UCSD-AML1 (cell line): ENCODE data around the gene BTNL9.
"Not testable (repeated sequence)": the region's sequence is repeated elsewhere in the genome, so short reads cannot be mapped to it uniquely, and the experiment has no call there.

Experiments
- DNase-seq: peaks from one replicate; lab custom pipeline; 2025; ENCODE audit not compliant: unreplicated experiment; lab: John Stamatoyannopoulos, UW

The BTNL9 gene

DNA sequence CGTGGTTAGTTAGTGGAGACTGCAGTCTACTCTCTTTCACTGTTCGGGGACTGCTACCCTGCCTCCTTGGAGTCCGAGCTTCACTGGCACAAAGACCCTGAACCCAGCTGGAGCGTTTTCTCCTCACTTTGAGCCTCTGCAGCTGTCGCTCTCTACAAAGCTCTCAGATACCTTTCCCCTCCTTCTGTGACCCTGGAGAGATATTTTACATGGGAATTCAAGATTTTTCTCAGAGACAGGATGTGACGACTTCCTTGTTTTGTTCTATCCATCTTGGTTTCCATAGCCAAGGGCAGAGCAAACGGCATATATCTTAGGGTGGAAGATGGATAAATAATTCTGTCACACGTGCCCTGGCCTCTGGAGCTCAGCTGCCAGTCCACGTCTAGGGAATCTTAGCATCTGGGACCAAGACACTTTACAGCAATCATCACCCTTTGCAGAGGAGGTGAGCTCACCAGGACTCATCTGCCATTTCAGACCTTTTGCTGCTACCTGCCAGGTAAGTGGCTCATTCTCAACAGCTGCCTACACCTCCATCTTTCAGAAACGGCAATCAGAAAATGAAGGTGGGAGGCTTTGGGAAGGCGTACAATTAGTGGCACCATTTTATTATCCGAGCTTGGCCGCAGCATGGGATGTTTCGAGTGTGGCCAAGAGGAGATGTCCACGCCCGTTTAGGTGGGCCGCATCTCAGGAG lies at the start of gene BTNL9:
Gene BTNL9, plus strand, starts transcription at position 336 of the 700 bp plus-strand sequence. CDS start 5,224 bp downstream, outside the sequence.
- DNase-seq: no peak

DNA sequence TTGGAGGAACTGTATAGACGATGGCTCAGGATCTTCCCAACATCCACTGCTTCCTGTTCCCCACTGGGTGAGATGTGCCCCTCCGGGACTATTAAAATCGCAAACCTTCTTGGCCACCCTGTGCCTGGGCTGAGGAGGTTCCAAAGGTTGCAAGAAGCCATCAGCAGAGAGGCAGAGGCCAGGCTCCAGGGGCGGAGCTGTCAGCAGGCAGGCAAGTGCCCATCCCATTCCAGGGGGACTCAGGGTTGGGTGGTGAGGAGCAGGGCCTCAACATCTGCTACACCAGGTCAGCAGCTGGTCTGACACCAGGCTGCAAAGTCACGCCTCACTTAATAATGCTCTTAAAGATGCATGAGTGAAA lies 49.2 kb upstream of the BTNL9 start:
- no peak for DNase-seq

DNA sequence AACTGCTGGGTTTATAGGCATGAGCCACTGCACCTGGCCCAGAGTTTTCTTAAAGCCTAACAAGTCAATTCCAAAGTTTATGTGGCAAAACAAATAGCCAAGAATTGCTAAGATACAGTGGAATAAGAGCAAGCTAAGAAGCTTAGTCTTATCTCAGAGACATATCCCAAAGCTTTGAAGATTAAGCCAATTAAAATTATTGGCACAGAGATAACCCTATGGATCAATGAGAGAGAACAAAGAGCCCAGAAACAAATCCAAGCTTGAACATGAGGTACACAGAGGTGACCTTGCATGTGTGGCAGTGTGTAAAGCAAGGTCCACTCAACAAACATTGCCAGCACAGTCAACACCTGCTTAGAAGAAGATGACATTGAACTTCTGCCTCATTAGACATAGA lies 38.1 kb upstream of the BTNL9 start:
- DNase-seq: no peak

DNA sequence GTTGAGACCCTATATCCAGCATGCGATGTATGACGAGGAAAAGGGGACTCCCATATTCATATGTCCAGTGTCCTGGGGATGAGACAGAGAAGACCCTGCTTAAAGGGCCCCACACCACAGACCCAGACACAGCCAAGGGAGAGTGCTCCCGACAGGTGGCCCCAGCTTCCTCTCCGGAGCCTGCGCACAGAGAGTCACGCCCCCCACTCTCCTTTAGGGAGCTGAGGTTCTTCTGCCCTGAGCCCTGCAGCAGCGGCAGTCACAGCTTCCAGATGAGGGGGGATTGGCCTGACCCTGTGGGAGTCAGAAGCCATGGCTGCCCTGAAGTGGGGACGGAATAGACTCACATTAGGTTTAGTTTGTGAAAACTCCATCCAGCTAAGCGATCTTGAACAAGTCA lies 34.3 kb upstream of the BTNL9 start:
- no peak for DNase-seq

DNA sequence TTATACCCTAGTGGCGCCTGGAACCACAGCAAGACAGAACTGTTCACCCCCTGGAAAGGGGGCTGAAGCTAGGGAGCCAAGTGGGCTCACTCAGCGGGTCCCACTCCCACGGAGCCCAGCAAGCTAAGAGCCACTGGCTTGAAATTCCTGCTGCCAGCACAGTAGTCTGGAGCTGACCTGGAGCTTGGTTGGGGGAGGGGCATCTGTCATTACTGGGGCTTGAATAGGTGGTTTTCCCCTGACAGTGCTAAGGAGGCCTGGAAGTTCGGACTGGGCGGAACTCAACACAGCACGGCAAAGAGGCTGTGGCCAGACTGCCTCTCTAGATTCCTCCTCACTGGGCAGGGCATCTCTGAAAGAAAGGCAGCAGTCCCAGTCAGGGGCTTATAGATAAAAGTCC lies 31.9 kb upstream of the BTNL9 start:
- no peak for DNase-seq

DNA sequence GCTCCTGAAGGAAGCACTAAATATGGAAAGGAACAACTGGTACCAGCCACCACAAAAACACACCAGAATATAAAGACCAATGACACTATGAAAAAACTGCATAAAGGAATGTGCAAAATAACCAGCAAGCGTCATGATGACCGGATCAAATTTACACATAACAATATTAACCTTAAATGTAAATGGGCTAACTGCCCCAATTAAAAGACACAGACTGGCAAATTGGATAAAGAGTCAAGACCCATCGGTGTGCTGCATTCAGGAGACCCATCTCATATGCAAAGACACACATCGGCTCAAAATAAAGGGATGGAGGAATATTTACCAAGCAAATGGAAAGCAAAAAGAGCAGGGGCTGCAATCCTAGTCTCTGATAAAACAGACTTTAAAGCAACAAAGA lies 30.0 kb upstream of the BTNL9 start:
- not testable (repeated sequence) for DNase-seq

DNA sequence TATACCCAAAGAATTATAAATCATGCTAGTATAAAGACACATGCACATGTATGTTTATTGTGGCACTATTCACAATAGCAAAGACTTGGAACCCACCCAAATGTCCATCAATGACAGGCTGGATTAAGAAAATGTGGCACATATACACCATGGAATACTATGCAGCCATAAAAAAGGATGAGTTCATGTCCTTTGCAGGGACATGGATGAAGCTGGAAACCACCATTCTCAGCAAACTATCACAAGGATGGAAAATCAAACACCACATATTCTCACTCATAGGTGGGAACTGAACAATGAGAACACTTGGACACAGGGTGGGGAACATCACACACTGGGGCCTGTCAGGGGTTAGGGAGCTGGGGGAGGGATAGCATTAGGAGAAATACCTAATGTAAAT lies 25.4 kb upstream of the BTNL9 start:
- not testable (repeated sequence) for DNase-seq

DNA sequence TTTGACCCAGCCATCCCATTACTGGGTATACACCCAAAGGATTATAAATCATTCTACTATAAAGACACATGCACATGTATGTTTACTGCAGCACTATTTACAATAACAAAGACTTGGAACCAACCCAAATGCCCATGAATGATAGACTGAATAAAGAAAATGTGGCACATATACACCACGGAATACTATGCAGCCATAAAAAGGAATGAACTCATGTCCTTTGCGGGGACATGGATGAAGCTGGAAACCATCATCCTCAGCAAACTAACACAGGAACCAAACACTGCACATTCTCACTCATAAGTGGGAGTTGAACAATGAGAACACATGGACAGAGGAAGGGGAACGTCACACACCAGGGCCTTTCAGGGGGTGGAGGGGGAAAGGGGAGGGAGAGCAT lies 22.6 kb upstream of the BTNL9 start:
- DNase-seq: not testable (repeated sequence)

DNA sequence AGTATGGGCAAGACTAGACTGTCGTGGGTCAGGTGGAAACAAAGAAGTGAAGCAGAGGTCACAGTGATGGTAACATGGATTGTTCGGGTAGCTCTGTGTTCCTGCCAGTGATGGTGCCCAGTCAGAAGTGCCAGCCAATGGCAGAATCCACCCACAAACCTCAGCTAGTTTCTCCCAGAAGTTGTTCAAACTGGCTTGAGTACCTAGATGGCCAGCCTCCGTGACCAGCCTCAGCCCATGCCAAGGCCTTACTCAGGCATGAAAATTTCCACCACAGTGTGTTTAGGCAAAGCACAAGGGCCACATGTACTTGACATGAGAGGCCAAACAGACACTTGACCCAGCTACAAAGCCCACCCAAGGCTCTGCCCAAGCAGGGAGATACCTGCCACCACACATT lies 19.4 kb upstream of the BTNL9 start:
- no peak for DNase-seq

DNA sequence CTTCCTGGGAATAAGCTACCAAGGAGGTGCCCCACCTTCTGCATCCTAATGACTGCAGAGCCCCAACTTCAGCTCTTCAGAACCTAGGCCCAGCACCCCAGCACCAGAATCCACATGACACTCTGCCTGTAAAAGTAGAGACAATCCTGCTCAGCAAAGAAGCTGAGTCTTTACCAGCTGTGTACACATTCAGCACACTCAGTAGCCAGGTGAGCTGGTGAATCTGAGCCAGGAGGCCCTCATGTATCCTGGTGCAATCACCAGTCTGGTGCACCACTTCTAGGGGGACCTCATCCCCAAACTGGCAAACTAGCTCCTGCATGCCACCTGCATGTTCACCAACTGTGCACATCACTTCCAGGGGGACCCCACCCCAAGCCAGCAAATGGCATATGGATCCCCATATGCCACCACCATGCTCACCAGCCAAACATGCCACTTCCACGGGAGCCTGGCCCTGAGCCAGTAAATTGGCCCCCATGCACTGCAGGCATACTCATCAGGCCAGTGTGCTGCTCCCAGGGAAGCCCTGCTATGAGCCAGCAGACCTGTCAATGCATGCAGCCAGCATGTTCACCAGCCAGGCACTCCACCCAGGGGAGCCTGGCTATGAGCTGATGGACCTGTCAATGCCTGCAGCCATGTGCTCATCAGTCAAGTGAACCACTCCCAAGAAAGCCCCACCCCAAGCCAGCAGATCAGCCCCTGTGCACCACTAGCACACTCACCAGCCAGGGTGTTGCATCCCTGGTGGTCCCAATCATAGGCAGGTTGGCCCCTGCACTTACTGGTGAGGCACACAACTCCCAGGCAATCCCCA lies 15.6 kb upstream of the BTNL9 start:
- no peak for DNase-seq

DNA sequence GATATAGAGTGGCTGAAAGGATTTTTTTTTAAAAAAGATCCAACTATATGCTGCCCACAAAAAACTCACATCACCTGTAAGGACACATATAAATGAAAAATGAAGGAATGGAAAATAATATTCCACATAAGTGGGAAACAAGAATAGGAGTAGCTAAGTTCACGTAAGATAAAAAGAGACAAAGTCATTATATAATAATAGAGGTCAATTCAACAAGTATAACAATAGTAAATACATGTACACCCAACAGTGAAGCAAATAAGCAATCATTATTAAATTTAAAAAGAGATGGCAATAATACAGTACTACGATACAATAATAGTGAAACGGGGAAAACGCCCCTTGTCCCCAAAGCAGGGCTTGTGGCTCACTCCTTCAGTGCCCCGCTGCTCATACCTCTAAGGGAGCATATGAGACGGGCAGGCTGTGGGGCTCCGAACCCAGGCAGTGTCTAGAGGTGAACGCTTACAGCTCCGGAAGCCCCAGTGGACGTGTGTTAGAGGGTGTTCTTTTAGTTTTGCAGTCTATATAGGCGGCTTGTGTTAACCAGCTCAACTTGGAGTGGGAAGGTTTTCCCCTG lies 12.5 kb upstream of the BTNL9 start:
- DNase-seq: no peak

DNA sequence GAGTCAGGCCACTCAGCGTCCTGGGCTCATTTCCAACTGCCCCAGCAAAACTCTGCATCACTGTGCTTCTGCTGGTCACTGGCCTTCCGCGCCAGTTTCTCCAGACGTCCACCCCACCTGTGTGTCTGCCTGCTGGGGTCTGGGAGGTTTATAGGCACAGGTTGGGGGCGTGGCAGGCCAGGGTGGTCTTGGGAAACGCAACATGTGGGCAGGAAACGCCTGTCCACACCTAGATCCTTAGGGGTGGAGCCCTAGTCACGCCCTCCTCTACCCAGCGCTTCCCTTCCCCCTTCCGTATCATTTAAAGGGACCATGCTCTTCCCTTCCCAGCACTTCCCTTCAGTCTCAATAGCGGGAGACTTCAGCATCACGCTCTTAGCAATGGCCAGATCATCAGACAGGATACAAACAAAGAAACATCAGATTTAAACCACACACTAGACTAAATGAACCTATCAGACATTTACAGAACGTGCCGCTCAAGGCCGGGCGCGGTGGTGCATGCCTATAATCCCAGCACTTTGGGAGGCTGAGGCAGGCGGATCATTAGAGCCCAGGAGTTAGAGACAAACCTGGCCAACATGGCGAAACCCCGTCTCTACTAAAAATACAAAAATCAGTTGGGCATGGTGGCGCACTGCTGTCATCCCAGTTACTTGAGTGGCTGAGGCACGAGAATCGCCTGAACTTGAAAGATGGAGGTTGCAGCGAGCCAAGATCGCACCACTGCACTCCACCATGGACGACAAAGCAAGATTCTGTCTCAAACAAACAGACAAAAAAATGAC lies 11.8 kb upstream of the BTNL9 start:
- no peak for DNase-seq

DNA sequence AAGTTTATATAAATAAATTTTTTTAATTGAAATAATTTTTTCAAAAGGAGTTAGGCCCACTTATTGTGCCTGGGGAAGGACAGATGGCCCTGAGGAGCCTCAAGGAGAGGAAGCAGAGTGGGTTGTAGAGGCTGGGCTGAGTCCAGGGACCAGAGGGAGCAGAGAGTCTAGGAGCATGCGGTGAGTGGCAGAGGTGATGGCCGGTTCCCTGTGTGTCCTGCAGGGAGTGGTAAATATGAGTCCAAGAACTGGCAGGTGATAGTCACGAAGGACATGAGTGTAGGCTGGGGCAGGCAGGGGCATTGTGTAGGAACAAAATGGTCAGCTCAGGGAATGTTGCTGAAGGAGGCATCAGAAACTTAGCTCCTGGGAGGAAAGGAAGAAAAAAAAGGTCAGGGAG lies 8.3 kb upstream of the BTNL9 start:
- DNase-seq: no peak

DNA sequence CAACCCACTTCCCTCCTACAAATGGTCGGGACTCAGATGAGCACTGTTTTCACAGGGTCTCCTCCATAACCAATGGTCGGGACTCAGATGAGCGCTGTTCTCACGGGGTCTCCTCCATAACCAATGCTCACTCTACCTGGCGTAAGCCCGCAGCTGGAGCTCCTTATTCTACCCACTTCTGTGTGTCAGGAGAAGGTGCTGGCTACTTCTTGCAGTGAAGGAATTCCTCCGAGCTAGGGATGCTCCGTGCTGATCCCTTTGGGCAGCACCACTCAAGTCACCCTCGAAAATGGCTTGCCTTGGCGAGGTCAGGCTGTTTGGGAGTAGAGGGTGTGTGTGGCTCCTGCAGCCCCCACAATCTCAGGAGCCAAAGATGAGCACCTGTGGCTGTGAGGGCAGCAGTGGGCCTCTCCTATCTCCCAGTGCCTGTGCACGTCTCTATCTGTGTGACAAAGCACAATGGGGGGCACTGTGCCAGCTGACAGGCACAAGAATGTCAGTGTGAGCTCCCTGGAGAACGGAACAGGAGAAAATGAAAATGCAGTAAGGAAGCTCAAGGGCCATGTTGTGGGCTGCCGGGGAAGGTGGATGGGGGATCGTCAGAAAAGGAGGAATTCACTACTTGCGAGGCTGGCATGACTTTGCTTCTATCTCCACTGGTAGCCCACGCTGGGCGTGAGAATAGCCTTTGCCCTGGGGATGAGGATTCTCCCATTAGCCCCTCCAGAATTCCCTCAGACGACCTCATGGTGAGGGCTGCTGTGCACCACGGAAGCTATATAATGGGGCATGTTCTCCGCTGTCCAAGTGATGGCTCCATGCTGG lies 3.9 kb upstream of the BTNL9 start:
- DNase-seq: no peak

DNA sequence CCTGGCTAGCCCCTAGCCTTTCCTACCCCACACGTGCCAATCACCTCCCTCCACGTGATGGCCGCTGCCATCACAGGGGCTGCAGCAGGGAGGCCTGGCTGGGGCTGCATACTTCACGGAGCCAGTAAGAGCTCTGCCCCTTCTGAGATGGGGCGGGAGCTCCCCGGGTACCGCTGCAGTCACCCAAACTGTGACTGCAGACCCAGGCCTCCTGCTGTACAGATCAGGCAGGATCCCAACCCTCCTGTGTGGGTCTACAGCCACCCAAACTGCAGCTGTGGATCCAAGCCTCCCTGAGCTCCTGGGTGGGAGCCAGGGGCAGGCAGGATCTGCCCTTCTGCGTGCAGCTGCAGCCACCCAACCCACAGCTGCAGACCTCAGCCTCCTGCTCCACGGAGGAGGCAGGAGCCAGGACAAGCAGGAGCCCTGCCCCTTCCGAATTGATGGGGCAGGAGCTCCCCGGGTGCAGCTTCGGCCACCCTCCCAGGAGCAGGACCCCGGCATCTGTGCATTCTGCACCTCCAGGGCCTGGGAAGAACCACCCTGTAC lies 3.2 kb upstream of the BTNL9 start:
- DNase-seq: no peak

DNA sequence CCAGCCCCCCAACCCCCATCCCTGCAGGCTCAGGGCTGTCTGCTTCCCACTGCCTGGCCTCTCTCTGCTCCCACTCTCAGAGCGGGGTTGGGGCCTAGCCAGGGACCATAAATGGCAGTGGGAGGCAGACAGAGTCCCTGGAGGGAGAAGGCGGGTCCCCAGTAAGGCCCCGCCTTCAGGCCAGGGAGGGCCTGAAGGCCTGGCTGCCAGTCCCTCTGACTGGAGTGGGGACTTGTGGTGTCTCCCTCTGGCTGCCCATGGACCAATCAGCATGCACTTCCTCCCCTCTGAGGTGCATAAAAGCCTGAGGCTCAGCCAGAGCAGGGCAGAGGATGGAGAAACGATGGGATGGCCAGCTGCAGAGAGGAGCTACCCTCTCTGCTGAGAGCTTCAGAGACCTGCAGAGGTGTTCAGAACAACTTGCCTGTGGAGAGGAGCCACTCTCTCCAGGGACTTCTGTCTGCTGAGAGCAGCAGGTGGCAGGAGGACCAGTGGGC lies 2.7 kb upstream of the BTNL9 start:
- DNase-seq: no peak

DNA sequence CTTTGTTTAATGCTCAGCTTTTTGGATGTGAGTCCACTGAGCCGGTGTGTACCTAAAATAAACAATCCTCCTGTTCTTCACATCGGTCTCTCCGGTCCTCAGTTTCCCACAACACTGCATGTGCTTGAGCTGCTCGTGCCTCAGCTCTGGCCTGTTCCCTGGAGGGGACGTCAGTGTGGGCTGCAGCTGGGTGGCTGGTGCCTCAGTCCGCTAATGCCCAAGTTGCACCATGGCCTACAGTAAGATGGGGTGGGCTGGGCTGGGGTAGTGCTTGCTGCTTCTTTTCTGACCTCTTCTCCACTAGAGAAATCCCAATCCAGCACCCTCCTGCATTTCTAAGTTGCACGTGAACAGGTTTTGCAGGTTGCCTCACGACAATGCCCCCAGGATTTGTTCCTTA lies 595 bp upstream of the BTNL9 start:
- no peak for DNase-seq

DNA sequence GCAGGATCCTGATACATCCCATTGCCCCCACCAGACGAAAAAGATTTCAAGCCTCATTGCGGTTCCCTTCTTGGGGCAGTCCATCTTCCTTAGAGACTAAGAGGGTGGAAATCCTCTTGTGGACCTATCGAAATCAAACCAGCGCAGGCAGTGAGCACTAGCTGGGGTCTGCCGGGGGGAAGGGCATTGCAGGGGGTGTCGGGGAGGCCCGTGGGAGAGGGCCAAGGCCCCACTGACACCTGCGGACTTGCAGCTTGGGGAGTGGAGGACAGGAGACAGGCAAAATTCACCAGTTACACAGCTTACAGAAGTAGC lies 522 bp downstream of the BTNL9 start:
- DNase-seq: no peak

DNA sequence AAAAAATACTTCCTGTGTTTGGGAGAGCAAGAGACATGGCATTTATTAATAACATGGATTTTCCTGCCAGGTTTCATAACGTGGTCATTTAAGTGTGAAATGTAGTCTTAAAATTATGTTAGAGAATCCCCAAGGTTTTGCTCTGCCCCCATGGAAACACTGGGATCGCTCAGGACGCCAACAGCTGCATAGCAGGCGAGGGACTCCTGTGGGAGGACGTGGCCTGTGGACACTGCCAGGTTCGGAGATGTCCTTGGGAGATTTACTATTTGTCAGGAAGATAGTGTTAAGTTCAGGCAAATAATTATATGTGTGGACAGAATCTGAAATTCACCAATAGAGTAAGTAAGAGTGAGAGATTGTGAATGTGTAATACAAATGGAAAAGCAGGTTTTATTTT lies 977 bp downstream of the BTNL9 start:
- DNase-seq: no peak

DNA sequence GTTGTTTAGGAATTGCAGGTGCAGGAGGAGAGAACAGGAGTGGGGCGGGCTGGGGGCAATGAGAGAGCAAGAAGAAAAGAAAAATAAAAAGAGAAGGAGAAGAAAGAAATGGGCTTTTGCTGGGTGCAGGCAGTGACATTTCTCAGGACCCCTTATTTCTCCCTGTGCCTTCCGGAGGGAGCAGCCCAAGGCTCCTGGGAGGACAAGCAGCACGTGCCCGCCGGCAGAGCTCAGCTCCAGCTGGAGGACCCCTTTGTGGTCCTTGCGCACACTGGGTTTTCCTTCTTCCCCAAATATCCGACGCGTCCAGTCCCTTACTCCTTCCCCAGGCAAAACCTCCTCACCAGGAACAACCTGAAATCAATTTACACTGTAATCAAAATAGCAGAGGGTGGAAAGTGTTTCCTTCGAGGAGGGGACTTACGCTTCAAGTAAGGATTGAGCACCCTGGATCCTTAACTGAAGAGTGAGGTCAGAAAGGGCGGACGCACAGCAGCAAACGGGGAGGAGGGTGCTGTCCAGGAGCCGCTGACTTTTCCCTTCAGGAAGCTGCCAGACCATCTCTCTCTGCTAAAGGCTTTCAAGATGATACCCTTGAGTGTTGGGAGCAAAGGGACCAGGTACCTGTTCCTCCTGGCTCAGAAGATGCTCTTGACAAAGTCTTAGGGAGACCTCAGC lies 2.1 kb downstream of the BTNL9 start:
- no peak for DNase-seq
